Bronchial epithelial cell (primary cell): ENCODE data around the gene PRKCE. TPM values are rescaled to one million over a fixed set of nuclear protein-coding genes. Genes with fewer than 3 reads are reported as not detected.

Experiments used
- DNase-seq: peaks from one replicate; pipeline ENCODE4 v3.0.0-alpha.2; 2010; ENCODE audit warnings: low read depth
- FAIRE-seq: peaks from 2 replicates; lab custom pipeline; 2011; peaks lifted over from hg19 to GRCh38; lab: Jason Lieb, UNC
- H3K27me3 ChIP-seq: 2 replicates; pipeline ENCODE4 v1.5.1; 2011; ENCODE audit warnings: low read length; ENCODE audit not compliant: control insufficient read depth, insufficient read depth
- H3K36me3 ChIP-seq: 2 replicates; pipeline ENCODE4 v1.5.1; 2011; ENCODE audit warnings: low read length; ENCODE audit not compliant: control insufficient read depth, insufficient read depth
- H3K4me3 ChIP-seq: 2 replicates; pipeline ENCODE4 v1.5.1; 2011; ENCODE audit warnings: mild to moderate bottlenecking, low read depth, low read length, control low read depth
- CTCF ChIP-seq: IDR thresholded peaks from 2 replicates; pipeline ENCODE4 v1.5.1; 2011; ENCODE audit warnings: mild to moderate bottlenecking, moderate library complexity, low read length, control low read depth, inconsistent platforms; ENCODE audit not compliant: insufficient read depth, severe bottlenecking
- total RNA-seq: library from RNA; depleted of rRNA; stranded (reverse); fragments of >200 nt; gene quantifications from 2 replicates; pipeline ENCODE4 v1.2.1, GENCODE V29; 2014

The PRKCE gene
- total RNA-seq, 1 donor from 2014 or later = 6.3 TPM

- TF ChIP-seq CTCF = peak; percentile 34
- H3K36me3 ChIP-seq = no peaks in the 10 kb centered on the region
- no peaks in the 10 kb centered on the region for H3K27me3 ChIP-seq
- no peak overlapping the region for H3K4me3 ChIP-seq
- DNase-seq (no peak), FAIRE-seq (no peak)
These were observed 399.0 kb downstream of the PRKCE start for GRCh38 chr2:46050489-46050888.

DNA sequence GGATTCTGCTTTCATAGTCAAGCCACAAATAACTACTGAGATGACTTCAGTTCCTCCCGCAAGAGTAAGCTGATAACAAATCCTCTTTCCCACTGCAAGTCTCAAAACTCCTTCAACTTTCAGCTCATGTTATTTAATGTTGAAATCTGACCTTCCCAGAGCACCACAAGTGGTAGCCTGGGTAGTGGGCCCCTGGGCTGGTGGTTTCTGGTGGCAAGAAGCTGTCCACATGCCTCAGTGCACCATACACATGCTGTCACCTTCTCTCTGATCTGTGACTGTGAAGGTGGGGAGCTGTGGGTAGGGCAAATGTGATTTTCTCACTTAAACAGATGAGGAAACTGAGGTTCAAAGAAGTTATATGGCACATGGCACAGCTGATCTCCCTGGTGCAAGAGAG, 399.6 kb downstream of the PRKCE start:
- TF ChIP-seq CTCF = no peak
- H3K4me3 ChIP-seq = no peak overlapping the region
- H3K27me3 ChIP-seq = no peaks in the 10 kb centered on the region
- DNase-seq = no peak
- FAIRE-seq = no peak
- no peaks in the 10 kb centered on the region for H3K36me3 ChIP-seq

DNA sequence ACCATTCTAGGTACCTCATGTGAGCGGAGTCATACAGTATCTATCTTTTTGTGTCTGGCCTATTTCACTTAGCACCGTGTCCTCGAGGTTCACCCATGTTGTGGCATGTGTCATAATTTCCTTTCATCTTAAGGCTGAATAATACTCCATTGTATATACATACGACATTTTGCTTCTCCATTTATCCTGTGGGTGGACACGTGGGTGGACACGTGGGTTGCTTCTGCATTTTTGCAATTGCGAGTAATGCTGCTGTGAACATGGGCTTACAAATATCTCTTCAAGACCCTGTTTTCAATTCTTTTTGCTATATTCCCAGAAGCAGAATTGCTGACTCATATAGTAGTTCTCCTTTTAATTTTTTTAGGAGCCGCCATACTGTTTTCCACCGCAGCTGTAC, 402.1 kb downstream of the PRKCE start:
- no peaks in the 10 kb centered on the region for H3K36me3 ChIP-seq
- no peak overlapping the region for H3K4me3 ChIP-seq
- TF ChIP-seq CTCF = no peak
- FAIRE-seq = no peak
- DNase-seq = no peak
- no peaks in the 10 kb centered on the region for H3K27me3 ChIP-seq

DNA sequence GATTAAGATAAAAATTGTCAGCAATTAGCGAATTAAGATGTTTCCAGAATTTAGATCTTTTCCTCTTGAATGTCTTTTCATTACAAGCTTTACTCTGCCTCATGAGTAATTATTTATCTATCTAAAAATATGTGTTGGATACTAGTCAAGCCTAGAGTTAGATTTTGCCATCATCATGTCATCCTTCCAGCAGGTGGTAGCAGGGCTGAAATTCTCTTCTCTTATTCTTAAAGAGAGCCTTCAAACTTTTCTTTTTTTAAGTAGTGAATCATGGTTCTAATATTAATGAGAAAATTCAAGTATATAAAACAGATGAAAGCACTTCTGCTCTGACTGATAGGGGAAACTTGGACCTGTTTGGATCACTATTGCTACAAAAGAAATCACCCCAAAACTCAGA, 405.1 kb downstream of the PRKCE start:
- FAIRE-seq (no peak), DNase-seq (no peak)
- H3K36me3 ChIP-seq = no peaks in the 10 kb centered on the region
- no peaks in the 10 kb centered on the region for H3K27me3 ChIP-seq
- no peak for TF ChIP-seq CTCF
- no peak overlapping the region for H3K4me3 ChIP-seq

DNA sequence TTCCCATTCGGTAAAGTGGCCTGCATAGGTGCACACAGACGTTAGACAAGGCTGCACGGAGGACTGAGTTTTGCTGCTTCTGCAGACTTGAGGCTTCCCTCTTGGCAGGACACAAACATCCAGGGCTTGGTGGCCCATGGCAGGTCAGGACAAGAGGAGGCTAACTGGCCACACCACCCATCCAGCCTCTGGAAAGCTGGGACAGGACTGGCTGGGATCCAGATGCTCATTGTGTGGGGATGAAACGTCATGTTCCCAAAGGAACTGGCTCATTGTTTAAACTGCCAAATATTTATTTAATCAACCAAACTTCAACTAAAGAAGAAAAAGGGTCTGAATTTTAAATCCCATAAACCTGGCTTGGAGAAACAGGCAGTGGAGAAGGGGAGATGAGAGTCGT, 406.7 kb downstream of the PRKCE start:
- DNase-seq (no peak), FAIRE-seq (no peak)
- no peaks in the 10 kb centered on the region for H3K36me3 ChIP-seq
- TF ChIP-seq CTCF = no peak
- no peaks in the 10 kb centered on the region for H3K27me3 ChIP-seq
- H3K4me3 ChIP-seq = no peak overlapping the region

GRCh38 chr2:46062637-46063412, 411.4 kb downstream of the PRKCE start:
- DNase-seq = peak; percentile 68
- Histone ChIP-seq H3K27me3 (no peaks in the 10 kb centered on the region), H3K36me3 (no peaks in the 10 kb centered on the region), H3K4me3 (no peak overlapping the region)
- peak; percentile 83 for TF ChIP-seq CTCF
- no peak for FAIRE-seq
